RPMI7951 (cell line): Measurements from ENCODE around the gene SPATA31E1. TPM values are rescaled to one million over a fixed set of nuclear protein-coding genes. Genes with fewer than 3 reads are reported as not detected.
A peak's percentile ranks its signal among the peaks of the same experiment; 100 is the strongest.
"Not testable (repeated sequence)": the region's sequence is repeated elsewhere in the genome, so short reads cannot be mapped to it uniquely, and the experiment has no call there.

Experiments used
- DNase-seq: peaks from one replicate; pipeline ENCODE4 v3.0.0-alpha.2; 2012; ENCODE audit warnings: low read depth
- total RNA-seq: library from RNA; depleted of rRNA; stranded (reverse); fragments of >200 nt; shearing (Covaris generic); gene quantifications from 2 replicates; pipeline ENCODE4 v1.2.3, GENCODE V29; 2014; rRNA removed

SPATA31E1 gene
- total RNA-seq, result not detected in 2 replicates

- DNase-seq, result no peak
Measured at GRCh38 chr9:87882627-87883026, at the start of gene SPATA31E1. Gene SPATA31E1 (plus strand): TSS chr9:87882877. CDS start chr9:87882892, 15 bp downstream.

GRCh38 chr9:87834357-87834756, 48.3 kb upstream of the SPATA31E1 start:
- DNase-seq, result peak; percentile 43

DNA sequence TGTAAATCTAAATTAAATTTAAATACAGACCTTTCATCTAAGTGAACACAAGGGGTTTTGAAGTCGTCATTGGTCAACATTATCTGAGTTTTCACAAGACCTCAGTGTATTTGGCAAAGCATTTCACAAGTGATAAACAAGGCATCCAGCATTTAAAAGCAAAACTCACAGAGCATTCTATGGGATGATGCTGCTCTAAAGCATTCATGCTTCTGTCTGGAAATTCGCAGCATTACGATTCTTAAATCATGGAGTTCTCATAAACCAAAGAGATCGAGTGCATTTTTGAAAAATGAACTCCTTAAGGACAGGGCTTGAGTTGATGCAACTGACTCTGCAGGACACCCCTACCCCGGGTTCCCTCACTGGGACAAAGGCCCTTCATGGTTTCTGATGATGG, 46.1 kb upstream of the SPATA31E1 start:
- DNase-seq, result no peak

- DNase-seq, result no peak
Measured at GRCh38 chr9:87836951-87837705, 45.5 kb upstream of the SPATA31E1 start.

DNA sequence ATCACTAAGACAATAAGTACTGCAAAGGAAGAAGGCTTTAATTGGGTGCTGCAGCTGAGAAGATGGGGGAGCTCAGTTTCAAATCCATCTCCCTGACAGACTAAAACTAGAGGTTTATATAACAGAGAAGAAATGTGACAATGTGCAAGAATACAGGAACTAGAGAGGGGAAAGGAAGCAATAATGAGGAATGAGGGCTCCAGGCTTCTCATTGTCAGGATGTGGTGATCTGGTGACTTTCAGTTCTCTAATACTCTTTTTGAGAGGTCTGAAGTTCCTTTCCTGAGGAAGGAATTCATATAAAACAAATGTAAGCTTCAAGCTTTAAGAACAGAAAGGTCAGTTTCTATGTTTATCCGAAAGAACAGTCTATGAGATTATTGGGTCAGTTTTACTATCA, 42.5 kb upstream of the SPATA31E1 start:
- no peak for DNase-seq

DNA sequence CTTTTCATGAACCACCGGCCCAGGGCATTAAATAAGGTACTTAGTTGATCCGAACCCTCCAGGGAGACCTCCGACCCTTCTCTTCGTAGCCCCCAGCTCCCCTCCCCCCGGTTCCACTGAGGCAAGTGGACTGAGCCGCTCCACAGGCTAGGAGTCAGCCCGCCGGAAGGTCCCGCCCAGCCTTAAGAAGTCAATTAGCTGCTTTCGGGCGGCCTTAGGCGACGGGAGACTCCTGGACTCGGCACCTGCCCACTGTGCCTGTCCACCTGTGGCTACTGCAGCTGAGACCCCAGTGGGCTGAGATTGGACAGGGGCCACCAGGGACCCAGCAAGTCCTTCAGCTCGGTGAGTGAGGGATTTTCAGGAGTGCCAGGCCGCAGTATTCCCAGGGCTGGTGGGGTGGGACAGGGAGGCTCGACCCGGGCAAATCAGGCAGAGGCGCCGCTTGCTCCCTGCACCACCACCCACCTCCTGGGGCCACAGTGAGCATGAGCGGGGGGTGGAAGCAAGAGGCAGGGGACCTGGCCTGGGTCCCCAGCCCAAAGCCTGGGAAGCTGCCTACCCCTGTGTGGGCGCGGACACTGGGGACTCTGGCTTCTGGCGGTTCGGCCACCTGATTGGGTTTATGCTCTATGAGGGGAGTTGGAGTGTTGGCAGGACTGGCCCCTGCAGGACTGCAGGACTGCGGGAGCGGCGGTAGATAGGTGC, 39.6 kb upstream of the SPATA31E1 start:
- no peak for DNase-seq

DNA sequence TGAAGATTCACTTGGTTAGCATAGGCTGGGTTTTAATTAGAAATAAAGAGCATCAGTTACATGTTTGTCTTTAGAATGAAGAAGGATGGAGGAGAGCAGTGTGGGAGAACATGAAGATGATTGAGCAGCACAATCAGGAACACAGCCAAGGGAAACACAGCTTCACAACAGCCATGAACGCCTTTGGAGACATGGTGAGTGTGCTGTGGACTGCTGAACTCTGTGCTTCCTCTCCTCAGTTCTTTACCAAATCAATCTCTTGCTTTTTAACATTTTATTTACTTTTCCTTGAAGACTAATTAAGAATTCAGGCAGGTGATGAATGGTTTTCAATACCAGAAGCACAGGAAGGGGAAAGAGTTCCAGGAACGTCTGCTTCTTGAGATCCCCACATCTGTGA, 38.2 kb upstream of the SPATA31E1 start:
- no peak for DNase-seq

DNA sequence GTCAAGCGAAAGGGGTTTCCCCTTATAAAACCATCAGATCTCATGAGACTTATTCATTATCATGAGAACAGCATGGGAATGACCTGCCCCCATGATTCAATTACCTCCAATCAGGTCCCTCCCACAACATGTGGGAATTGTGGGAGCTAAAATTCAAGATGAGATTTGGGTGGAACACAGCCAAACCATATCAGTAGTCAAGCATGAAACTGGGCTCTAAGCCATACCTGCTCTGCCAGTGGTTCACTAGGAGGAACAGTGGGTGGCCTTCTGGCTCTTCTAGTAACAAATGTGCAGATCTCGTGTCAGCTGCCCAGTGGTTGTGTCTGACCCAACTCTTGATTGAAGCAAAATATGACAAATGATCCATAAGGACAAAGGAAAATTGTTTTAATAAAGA, 34.9 kb upstream of the SPATA31E1 start:
- peak; percentile 22 for DNase-seq

- no peak for DNase-seq
Measured at GRCh38 chr9:87849144-87849758, 33.4 kb upstream of the SPATA31E1 start.

DNA sequence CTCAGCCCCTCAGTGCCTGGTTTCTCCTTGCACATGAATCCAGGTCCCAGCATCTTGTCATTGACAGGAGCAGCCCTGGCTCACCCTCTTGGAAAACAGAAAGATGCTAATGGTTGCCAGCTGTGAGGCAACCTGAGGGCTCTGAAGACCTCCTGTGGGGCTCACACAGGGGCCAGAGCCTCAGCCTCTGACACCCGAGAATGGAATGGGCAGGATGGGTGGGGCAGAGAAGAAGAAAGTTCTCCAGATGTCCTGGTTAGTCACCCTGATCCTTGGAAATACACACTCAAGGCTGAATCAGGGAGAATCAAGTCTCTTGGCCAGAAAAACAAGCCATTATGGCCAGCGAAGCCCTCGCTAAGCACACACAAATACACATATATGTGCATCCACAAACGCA, 32.3 kb upstream of the SPATA31E1 start:
- DNase-seq, result peak; percentile 60

DNA sequence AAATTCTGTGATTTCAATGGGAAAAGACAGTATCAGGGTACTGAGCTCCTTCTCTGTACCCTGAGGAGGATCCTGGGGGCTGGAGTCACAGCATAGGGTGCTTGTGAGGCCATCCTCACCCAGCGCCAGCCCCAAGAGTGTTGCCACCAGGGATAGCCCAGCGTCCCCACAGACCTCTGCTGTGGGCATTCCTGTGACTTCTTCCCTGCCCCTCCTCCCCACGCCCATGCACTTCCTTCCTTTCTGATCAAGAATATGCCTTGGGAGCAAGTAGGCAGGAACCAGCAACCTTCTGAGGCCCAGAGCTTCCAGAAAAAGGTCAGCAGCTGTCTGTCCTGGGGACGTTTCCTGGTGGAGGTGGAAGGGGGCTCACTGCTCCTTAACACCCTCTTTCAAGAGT, 31.5 kb upstream of the SPATA31E1 start:
- not testable (repeated sequence) for DNase-seq

DNA sequence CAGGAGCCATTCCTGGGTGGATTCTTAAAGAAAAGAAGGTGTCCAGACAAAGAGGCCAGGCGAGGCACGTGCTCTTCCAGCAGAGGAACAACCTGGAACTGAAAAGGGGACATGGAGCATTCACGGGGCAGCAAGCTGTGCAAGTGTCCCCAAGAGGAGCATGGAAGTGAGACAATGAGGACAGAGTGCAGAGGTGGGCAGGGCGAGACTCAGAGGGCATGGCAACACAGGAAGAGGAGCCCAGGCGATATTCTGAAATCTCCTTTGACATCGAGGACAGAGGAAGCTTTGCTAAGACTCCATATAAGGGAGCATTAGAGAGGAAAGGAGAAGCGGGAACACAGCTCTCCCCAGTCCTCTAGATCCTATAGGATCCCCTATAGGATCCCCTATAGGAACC, 29.4 kb upstream of the SPATA31E1 start:
- no peak for DNase-seq

- no peak for DNase-seq
Measured at GRCh38 chr9:87853876-87854579, 28.6 kb upstream of the SPATA31E1 start.

- DNase-seq, result no peak
Measured at GRCh38 chr9:87854580-87854955, 28.1 kb upstream of the SPATA31E1 start.

GRCh38 chr9:87855061-87855460, 27.6 kb upstream of the SPATA31E1 start:
- no peak for DNase-seq

- DNase-seq, result no peak
Measured at GRCh38 chr9:87857141-87857947, 25.3 kb upstream of the SPATA31E1 start.

DNA sequence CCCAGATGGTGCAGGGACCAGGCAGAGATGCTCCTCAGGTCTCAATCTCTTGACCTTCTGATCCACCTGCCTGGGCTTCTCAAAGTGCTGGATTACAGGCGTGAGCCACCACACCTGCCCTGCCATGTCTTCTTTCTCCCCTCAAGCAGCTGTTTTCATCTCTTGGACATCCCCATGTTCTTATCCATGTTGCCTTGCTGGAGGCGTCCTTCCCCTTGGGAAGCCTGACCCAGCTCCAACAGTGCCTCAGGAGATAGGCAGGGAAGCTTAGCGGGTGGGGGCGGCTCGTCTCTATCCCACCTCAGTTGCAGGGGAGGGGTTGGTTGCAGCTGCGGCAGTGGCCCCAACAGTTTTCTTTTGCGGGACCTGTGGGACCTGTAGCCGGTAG, 24.7 kb upstream of the SPATA31E1 start:
- no peak for DNase-seq

- no peak for DNase-seq
Measured at GRCh38 chr9:87859137-87859536, 23.5 kb upstream of the SPATA31E1 start.

GRCh38 chr9:87859786-87860185, 22.9 kb upstream of the SPATA31E1 start:
- no peak for DNase-seq

GRCh38 chr9:87861332-87861731, 21.3 kb upstream of the SPATA31E1 start:
- DNase-seq, result no peak

- peak; percentile 71 for DNase-seq
Measured at GRCh38 chr9:87862536-87863268, 20.0 kb upstream of the SPATA31E1 start.
